HG02943 (cell line): ENCODE results near the gene CACNA1C.

Source experiments
- ATAC-seq: cut with Tn5 transposase; IDR thresholded peaks from one replicate; pipeline ENCODE4 v1.9.1; 2021; ENCODE audit warnings: mild to moderate bottlenecking, low read depth, moderate library complexity; ENCODE audit not compliant: unreplicated experiment

CACNA1C gene

GRCh38 chr12:2351161-2351560 is 298.4 kb downstream of the CACNA1C start:
- ATAC-seq, result no peak

DNA sequence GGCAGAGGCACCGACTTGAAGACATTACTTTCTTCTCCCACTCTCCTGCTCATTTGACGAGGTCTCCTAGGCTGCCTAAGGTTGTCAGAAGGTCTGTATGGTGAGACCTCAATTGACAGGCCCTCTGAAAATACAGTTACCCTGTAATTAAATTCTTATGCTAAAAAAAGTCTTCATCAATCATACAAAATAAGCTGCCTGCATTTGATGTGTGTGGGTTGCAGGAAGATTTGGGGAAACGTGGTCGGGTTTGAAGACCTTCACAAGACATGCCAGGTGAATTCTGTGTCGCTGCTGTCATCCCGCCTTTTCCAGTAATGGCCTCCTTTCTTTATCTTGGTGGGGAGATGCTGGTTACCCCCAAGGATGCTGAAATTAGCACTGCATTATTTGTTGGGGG is 299.4 kb downstream of the CACNA1C start:
- ATAC-seq, result no peak

DNA sequence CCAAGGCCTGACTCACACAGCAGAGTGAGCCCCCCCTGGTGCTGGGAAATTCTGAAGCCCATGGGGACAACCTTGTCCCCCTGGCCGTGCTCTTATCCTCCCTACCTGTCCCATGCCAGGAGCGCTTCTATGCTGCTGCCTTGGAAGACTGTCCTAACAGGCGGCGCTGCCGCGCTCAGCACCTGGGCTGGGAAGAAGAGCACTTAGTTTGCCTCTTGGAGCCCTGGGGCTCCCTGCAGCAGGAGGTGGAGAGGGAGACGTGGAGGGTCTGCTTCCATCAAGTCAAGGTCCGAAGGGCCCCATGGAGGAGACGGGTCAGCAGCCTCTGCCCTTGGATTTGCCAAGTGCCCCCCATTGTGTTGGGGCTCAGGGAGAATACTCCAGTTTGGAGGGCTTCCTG is 300.5 kb downstream of the CACNA1C start:
- no peak for ATAC-seq

DNA sequence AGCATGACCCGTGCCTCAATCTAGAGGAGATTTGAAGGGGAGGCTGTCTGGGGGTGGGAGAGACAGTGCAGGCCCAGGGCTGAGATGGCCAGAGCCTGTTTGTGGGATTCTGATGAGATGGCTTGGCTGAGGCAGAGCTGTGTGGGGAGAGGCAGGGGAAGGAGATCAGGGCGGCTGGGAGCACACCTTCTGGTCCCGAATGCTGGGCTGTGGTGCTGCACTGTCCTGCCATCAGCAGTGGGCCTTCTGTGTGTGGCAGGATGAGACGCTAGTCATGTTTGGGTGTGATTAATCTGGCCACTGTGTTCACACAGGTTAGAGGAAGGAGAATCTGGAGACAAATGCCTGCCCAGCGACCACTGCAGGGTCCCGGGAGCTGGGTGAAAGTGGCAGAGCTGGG is 300.9 kb downstream of the CACNA1C start:
- no peak for ATAC-seq

GRCh38 chr12:2354151-2354991 is 301.6 kb downstream of the CACNA1C start:
- no peak for ATAC-seq

- ATAC-seq, result no peak
These were observed 302.4 kb downstream of the CACNA1C start for GRCh38 chr12:2355198-2355597.

DNA sequence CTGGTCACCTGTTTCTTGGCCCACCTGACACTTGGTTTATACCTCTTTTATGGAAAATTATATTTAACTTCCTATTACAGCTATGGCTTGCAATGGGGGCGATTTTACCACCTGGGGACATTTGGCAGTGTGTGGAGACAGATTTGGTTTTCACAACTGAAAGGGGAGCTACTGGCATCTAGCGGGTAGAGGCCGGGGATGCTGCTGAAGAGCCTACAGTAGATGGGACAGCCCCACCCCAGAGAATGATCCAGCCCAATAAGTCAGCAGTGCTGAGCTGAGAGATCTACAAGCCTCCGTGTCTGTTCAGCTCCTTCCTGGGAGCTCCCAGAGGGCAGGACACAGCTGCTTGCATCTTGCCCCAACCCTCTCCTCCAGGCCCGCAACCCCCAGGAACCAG is 302.8 kb downstream of the CACNA1C start:
- no peak for ATAC-seq

DNA sequence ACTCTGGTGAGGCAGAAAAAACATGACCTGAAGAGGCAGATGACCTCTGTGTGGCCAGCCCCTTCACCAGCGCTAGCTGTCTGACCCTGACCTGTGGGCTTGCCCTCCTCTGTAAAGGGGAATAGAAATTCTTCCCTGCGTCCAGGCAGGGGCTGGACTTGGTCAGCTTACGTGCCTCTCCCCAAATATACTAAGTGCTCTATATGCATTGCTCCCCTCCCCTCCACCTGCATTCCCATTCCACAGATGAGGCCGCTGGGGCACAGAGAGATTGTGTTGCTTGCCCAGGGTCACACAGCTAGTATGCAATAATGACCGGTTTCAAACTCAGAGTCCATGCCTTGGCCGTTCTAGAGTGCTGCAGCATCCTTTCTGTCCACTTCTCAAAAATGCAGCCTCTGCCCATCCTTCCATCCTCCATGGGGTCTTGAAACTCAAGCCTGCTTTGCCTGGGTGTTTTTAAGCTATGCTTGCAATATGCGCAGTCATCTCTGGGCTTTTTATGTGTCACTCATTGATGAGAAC is 303.9 kb downstream of the CACNA1C start:
- no peak for ATAC-seq

DNA sequence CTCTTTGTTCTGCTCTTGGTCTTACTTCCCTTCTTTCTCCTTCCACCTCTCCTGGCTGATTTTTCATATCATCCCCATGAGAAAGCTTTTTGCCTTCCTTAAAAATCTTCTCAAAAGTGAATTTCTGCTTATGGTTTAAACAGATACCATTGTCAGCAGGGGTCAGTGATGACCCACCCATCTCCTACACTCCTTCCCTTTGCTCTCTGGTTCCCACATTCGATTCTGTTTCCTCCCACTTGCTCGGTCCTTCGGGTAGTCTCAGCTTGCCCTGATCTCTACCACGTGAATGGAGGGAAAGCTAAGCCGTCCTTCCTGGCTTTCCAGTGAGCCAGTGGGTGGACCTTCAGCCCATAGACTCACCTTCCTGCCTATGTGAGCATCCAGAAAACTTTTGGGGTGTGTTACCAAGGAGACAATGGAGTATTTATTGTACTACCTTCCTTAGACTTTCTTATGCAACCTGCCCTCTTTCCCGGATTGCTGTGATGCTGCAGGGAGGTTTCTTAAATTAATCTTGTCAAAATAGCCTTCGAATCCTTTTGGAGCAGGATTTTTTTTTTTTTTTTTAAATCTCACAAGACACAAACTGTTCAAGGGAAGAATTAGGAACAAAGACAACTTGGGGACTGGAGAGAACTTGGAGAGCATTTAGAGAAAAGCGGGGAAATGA is 306.3 kb downstream of the CACNA1C start:
- no peak for ATAC-seq

GRCh38 chr12:2359725-2360629 is 307.2 kb downstream of the CACNA1C start:
- ATAC-seq, result no peak

DNA sequence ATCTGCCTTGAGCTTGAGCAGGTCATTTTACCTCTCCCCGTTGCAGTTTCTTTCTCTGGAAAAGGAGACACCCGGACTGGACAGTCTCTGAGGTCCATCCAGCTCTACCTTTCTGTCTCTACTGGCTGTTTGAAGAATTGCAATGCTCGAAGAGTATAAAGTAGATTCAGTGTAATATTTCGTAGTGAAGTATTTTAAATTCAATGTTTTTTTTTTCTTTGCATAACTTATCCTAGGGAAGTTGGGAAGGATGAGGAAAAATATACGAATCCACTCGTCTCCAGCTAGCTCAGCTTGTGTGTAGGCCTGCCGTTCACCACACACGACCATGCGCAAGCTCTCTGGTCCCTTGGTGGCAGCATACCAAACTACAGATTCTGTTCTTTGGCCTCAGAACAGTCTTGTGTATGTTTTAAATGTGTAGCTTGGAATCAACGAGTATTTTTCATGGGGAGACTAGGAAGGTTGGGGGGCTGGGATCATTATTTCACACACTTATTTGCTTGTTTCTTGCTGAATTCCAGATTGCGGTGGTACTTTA is 307.9 kb downstream of the CACNA1C start:
- ATAC-seq, result no peak

- ATAC-seq, result no peak
These were observed 311.2 kb downstream of the CACNA1C start for GRCh38 chr12:2363836-2364609.

GRCh38 chr12:2364631-2365051 is 311.9 kb downstream of the CACNA1C start:
- ATAC-seq, result no peak

DNA sequence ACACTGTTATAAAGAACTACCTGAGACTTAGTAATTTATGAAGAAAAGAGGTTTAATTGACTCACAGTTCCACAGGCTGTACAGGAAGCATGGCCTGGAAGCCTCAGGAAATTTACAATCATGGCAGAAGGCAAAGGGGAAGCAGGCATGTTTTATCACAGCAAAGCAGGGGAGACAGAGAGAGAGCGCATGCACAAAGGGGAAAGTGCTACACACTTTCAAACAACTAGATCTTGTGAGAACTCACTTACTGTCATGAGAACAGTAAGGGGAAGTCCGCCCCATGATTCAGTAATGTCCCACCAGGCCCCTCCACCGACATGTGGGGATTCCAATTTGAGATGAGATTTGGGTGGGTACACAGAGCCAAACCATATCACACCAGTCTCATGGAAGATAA is 313.9 kb downstream of the CACNA1C start:
- no peak for ATAC-seq

- ATAC-seq, result no peak
These were observed 319.4 kb downstream of the CACNA1C start for GRCh38 chr12:2372178-2372577.

- no peak for ATAC-seq
These were observed 319.9 kb downstream of the CACNA1C start for GRCh38 chr12:2372735-2373134.

DNA sequence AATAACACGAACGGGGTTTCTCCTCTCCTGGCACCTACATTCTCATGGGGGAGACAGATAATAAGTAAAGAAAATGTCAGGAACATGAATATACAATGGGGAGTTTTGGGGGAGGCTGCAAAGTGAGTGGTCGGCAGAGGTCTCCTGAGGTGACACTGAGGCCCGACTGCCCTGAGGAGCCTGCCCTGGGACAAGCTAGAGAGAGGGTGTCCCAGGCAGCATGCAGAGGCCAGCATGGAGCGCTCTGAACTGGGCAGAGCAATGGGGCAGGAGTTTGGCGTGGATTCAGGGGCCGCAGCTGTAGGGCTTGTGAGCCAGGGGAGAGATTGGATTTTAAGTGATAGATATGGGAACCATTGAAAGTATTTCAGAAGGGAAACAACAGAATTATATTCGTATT is 320.5 kb downstream of the CACNA1C start:
- ATAC-seq, result no peak

DNA sequence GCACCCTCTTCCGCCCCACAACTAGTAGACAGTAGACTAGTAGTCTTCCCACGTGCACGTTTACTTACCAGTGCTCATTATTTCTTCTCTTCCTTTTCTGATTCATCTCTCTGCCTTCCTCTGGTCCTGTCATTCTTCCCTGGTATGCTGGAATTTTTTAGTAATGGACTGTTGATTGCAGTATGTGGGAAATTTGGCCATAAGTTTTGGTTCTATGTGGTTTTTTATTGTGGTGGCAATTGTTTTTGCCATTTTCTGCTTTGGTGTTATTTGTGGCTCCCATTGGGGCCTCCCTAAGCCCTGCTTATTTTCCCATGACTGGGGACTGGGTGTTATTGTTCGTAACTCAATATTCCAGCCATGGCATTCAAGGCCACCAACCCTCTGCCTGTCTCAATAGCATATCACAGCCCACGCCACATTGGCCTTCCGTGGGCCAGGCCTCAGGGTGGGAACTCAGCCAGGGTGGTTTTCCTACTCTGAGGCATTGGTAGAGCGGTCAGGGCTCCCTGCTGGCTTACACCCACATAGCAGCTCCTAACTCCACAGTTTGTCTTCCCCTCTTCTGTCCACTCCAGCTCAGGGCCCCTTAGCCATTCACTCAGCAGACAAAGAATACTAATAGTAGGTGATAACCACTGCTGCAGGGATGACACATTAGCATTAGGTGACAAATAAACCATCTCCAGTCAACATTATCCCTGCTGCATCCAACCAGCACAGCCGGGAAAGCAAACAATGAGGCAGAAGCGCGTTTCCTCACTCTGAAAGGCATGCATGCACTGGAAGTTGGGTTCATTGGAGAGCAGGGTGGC is 321.5 kb downstream of the CACNA1C start:
- ATAC-seq, result no peak

DNA sequence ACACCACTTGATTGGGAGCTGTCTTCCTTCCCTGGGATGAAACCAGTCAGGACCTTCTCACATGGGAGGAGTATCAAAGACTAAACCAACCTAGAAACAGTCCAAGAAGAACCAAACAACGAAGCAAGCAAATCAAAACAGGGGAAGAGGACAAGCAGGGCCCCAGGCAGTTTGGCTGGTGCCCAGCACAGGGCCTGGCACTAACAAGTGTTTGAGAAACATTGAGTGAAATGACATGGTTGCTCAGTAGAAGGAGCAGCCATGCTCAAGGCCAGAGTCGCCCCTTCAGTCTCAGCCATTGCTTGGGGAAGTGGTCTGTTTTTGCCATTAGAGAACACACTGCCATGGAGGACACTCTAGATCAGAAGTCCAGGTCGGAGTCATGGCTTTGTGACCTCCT is 323.1 kb downstream of the CACNA1C start:
- ATAC-seq, result no peak
